LNCaP clone FGC (cell line): ENCODE data around the gene FGF14.

Source experiments
- DNase-seq: peaks from one replicate; pipeline ENCODE4 v3.0.0-alpha.2; 2011; ENCODE audit warnings: low read depth
- H3K4me3 ChIP-seq: 2 replicates; pipeline ENCODE4 v1.5.1; 2011; ENCODE audit warnings: mild to moderate bottlenecking, low read depth, low read length, control low read depth
- CTCF ChIP-seq: IDR thresholded peaks from 2 replicates; pipeline ENCODE4 v1.5.1; 2012; ENCODE audit warnings: mild to moderate bottlenecking; ENCODE audit not compliant: control insufficient read depth, insufficient read depth; ENCODE audit errors: extremely low read depth

FGF14 gene

GRCh38 chr13:101829484-101829883 lies 572.4 kb downstream of the FGF14 start:
- no peak for TF ChIP-seq CTCF
- H3K4me3 ChIP-seq, result no peak overlapping the region
- DNase-seq, result no peak

GRCh38 chr13:101828119-101828518 lies 573.7 kb downstream of the FGF14 start:
- no peak overlapping the region for H3K4me3 ChIP-seq
- DNase-seq, result no peak
- TF ChIP-seq CTCF, result no peak

- no peak overlapping the region for H3K4me3 ChIP-seq
- TF ChIP-seq CTCF, result no peak
- DNase-seq, result no peak
Observed at GRCh38 chr13:101817898-101818297, 584.0 kb downstream of the FGF14 start.

GRCh38 chr13:101811881-101812280 lies 590.0 kb downstream of the FGF14 start:
- H3K4me3 ChIP-seq, result no peak overlapping the region
- DNase-seq, result no peak
- no peak for TF ChIP-seq CTCF

GRCh38 chr13:101811284-101811839 lies 590.5 kb downstream of the FGF14 start:
- no peak for DNase-seq

GRCh38 chr13:101799196-101799595 lies 602.7 kb downstream of the FGF14 start:
- no peak for DNase-seq
- no peak for TF ChIP-seq CTCF
- H3K4me3 ChIP-seq, result no peak overlapping the region

More at GRCh38 chr13:101811284-101811839, 590.5 kb downstream of the FGF14 start:
- no peak overlapping the region for H3K4me3 ChIP-seq
- TF ChIP-seq CTCF, result no peak

GRCh38 chr13:101798437-101798836 lies 603.4 kb downstream of the FGF14 start:
- H3K4me3 ChIP-seq, result no peak overlapping the region
- no peak for DNase-seq
- TF ChIP-seq CTCF, result no peak
